ENCODE results near the gene PCBP3.

DNA sequence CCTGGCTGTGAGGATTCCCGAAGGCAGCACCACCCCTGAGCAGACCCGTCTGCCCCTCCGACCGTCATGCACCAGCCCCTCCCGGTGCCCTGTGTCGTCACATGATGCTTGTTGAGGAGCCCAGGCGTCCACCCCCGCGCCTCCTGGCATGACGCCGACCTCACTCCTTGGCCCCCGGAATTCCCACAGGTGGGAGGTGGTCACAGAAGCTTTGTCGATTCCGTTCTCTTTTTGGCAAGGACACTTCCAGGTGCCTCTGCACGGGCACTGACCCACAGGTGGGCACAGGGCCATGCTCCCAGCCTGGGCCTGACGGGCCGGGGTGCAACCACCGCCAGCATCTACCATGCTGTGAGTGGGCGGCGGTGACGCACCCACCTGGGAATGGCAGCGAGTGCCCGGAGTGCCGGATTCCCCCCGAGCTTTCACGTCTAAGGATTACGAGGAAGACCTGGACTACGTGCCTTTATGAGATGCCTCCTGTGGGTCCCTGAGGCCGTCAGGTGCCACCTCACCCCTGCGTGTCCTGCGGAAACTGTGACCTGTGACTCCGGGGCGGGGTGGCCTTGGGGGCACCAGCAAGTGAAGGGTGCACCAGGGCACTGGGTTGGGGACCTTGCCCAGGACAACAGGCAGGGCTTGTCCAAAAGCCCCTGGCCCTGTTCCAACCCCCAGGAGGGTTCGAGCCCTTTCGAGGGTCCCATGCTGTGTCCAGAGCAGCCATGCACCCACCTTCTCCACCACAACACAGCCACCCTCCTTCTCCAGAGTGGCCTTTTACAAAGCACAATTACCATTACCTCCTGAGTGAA, 306.6 kb downstream of the PCBP3 start:
- TF ChIP-seq, protein P1, sequence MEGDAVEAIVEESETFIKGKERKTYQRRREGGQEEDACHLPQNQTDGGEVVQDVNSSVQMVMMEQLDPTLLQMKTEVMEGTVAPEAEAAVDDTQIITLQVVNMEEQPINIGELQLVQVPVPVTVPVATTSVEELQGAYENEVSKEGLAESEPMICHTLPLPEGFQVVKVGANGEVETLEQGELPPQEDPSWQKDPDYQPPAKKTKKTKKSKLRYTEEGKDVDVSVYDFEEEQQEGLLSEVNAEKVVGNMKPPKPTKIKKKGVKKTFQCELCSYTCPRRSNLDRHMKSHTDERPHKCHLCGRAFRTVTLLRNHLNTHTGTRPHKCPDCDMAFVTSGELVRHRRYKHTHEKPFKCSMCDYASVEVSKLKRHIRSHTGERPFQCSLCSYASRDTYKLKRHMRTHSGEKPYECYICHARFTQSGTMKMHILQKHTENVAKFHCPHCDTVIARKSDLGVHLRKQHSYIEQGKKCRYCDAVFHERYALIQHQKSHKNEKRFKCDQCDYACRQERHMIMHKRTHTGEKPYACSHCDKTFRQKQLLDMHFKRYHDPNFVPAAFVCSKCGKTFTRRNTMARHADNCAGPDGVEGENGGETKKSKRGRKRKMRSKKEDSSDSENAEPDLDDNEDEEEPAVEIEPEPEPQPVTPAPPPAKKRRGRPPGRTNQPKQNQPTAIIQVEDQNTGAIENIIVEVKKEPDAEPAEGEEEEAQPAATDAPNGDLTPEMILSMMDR (IDR thresholded peaks at IDR 0.05): no peak
- TF ChIP-seq SIN3A (IDR thresholded peaks at IDR 0.05; ENCODE audit: borderline replicate concordance, insufficient read depth, low read depth, low read length) (no peak), POLR2AphosphoS5 (IDR thresholded peaks at IDR 0.05; ENCODE audit: low read depth, low read length) (no peak)

All from Panc1 (cell line).